Hepatocyte (in vitro differentiated cells): ENCODE measurements around the gene MAGI2. TPM values are rescaled to one million over a fixed set of nuclear protein-coding genes. Genes with fewer than 3 reads are reported as not detected.

Experiments
- DNase-seq: peaks from one replicate; pipeline ENCODE4 v3.0.0-alpha.2; 2016; ENCODE audit warnings: low spot score
- H2AFZ ChIP-seq: fragments of 200-600 bp; sonication (generic); 2 replicates; pipeline ENCODE4 v1.6.0; 2016; ENCODE audit warnings: antibody characterized with exemption, mild to moderate bottlenecking
- H3K27ac ChIP-seq: fragments of 200-600 bp; sonication (generic); 2 replicates; pipeline ENCODE4 v1.5.1; 2016; ENCODE audit warnings: mild to moderate bottlenecking
- H3K27me3 ChIP-seq: fragments of 200-600 bp; sonication (generic); 2 replicates; pipeline ENCODE4 v1.6.1; 2016
- H3K36me3 ChIP-seq: fragments of 200-600 bp; sonication (generic); replicated peaks from 2 replicates; pipeline ENCODE4 v1.5.1; 2016; ENCODE audit warnings: low read depth; ENCODE audit not compliant: insufficient read depth
- H3K4me1 ChIP-seq: fragments of 200-600 bp; sonication (generic); 2 replicates; pipeline ENCODE4 v1.5.1; 2016; ENCODE audit warnings: mild to moderate bottlenecking, moderate library complexity; ENCODE audit not compliant: insufficient read depth
- H3K4me2 ChIP-seq: fragments of 200-600 bp; sonication (generic); 2 replicates; pipeline ENCODE4 v1.6.0; 2016
- H3K4me3 ChIP-seq: fragments of 200-600 bp; sonication (generic); 2 replicates; pipeline ENCODE4 v1.5.1; 2016; ENCODE audit warnings: mild to moderate bottlenecking
- H3K79me2 ChIP-seq: fragments of 200-600 bp; sonication (generic); 2 replicates; pipeline ENCODE4 v1.6.0; 2017; ENCODE audit warnings: mild to moderate bottlenecking
- H3K9me2 ChIP-seq: fragments of 200-600 bp; sonication (generic); replicated peaks from 2 replicates; pipeline ENCODE4 v1.6.0; 2017; ENCODE audit warnings: mild to moderate bottlenecking; ENCODE audit not compliant: insufficient read depth
- H3K9me3 ChIP-seq: fragments of 200-600 bp; sonication (generic); 2 replicates; pipeline ENCODE4 v1.5.1; 2016; ENCODE audit warnings: low read depth, mild to moderate bottlenecking
- H4K20me1 ChIP-seq: fragments of 200-600 bp; sonication (generic); 2 replicates; pipeline ENCODE4 v1.6.0; 2016; ENCODE audit warnings: mild to moderate bottlenecking; ENCODE audit not compliant: insufficient read depth, poor library complexity, severe bottlenecking
- CTCF ChIP-seq: fragments of 200-600 bp; sonication (generic); IDR thresholded peaks from 2 replicates; pipeline ENCODE4 v1.5.1; 2016; ENCODE audit warnings: antibody characterized with exemption, mild to moderate bottlenecking; ENCODE audit not compliant: poor library complexity
- EZH2 ChIP-seq: fragments of 200-600 bp; sonication (generic); IDR thresholded peaks from 2 replicates; pipeline ENCODE4 v1.6.1; 2016; ENCODE audit warnings: antibody characterized with exemption, mild to moderate bottlenecking, borderline replicate concordance
- EZH2phosphoT487 ChIP-seq: fragments of 200-600 bp; sonication (generic); IDR thresholded peaks from one replicate; pipeline ENCODE4 v1.6.1; 2018; ENCODE audit warnings: antibody characterized with exemption, mild to moderate bottlenecking, low read depth, moderate library complexity; ENCODE audit not compliant: unreplicated experiment, severe bottlenecking
- WGBS: methylation state at CpG from one replicate; pipeline ENCODE4 v1.1.6; 2016; ENCODE audit warnings: low lambda C conversion rate; ENCODE audit errors: missing lambda C conversion rate; 5-methylcytosine and 5-hydroxymethylcytosine counted together
- polyA plus RNA-seq: library from polyadenylated mRNA; unstranded; fragments of >200 nt; fragmentation: Nextera tagmentation; extraction: Ambion mirVana; gene quantifications from 2 replicates; pipeline ENCODE4 v1.2.1, GENCODE V29; 2016
- total RNA-seq: library from RNA; depleted of rRNA; stranded (reverse); fragments of >200 nt; gene quantifications from 2 replicates; pipeline ENCODE4 v1.2.3, GENCODE V29; 2014

The MAGI2 gene
- total and polyA plus RNA-seq, 2 experiments from 2014 or later, result 3.1 to 6.7 TPM

- Histone ChIP-seq H3K4me1 (no peaks in the 10 kb centered on the region), H3K79me2 (no peaks in the 10 kb centered on the region), H2AFZ (no peak overlapping the region), H3K9me3 (no peaks in the 10 kb centered on the region), H3K36me3 (no peaks in the 10 kb centered on the region), H3K27ac (no peak overlapping the region), H3K9me2 (no peaks in the 10 kb centered on the region), H3K4me3 (no peak overlapping the region), H4K20me1 (no peaks in the 10 kb centered on the region), H3K27me3 (no peaks in the 10 kb centered on the region), H3K4me2 (no peak overlapping the region)
- no peak for DNase-seq
- no peak for TF ChIP-seq EZH2phosphoT487
- no peak for TF ChIP-seq CTCF
- TF ChIP-seq EZH2, result no peak
- 67% methylated on average over 7 of the region's 7 CpGs for WGBS
Measured at GRCh38 chr7:78535655-78536054, 917.8 kb downstream of the MAGI2 start.

GRCh38 chr7:78530351-78530750 is 923.1 kb downstream of the MAGI2 start:
- TF ChIP-seq CTCF (no peak), EZH2 (no peak), EZH2phosphoT487 (no peak)
- Histone ChIP-seq H2AFZ (no peak overlapping the region), H3K9me3 (no peaks in the 10 kb centered on the region), H3K9me2 (no peaks in the 10 kb centered on the region), H3K79me2 (no peaks in the 10 kb centered on the region), H3K27me3 (no peaks in the 10 kb centered on the region), H3K4me1 (no peaks in the 10 kb centered on the region), H3K4me3 (no peak overlapping the region), H4K20me1 (no peaks in the 10 kb centered on the region), H3K4me2 (no peak overlapping the region), H3K27ac (no peak overlapping the region), H3K36me3 (no peaks in the 10 kb centered on the region)
- WGBS, result 73% methylated on average over 4 of the region's 4 CpGs
- DNase-seq, result no peak

- Histone ChIP-seq H3K4me1 (no peaks in the 10 kb centered on the region), H3K4me2 (no peak overlapping the region), H3K9me2 (no peaks in the 10 kb centered on the region), H4K20me1 (no peaks in the 10 kb centered on the region), H3K9me3 (no peaks in the 10 kb centered on the region), H3K27ac (no peak overlapping the region), H3K4me3 (no peak overlapping the region), H2AFZ (no peak overlapping the region), H3K27me3 (no peaks in the 10 kb centered on the region), H3K36me3 (no peaks in the 10 kb centered on the region), H3K79me2 (no peaks in the 10 kb centered on the region)
- DNase-seq, result no peak
- WGBS, result 95% methylated on average over 3 of the region's 3 CpGs
- TF ChIP-seq CTCF (no peak), EZH2phosphoT487 (no peak), EZH2 (no peak)
Measured at GRCh38 chr7:78529392-78529791, 924.1 kb downstream of the MAGI2 start.

GRCh38 chr7:78528964-78529363 is 924.5 kb downstream of the MAGI2 start:
- DNase-seq, result no peak
- no peaks in the 10 kb centered on the region for H3K36me3 ChIP-seq
- no peaks in the 10 kb centered on the region for H3K79me2 ChIP-seq
- no peaks in the 10 kb centered on the region for H4K20me1 ChIP-seq
- no peaks in the 10 kb centered on the region for H3K9me3 ChIP-seq
- WGBS, result 70% methylated on average over 3 of the region's 3 CpGs
- H3K4me3 ChIP-seq, result no peak overlapping the region
- no peaks in the 10 kb centered on the region for H3K4me1 ChIP-seq
- no peak overlapping the region for H3K4me2 ChIP-seq
- H3K27me3 ChIP-seq, result no peaks in the 10 kb centered on the region
- no peaks in the 10 kb centered on the region for H3K9me2 ChIP-seq
- H2AFZ ChIP-seq, result no peak overlapping the region
- H3K27ac ChIP-seq, result no peak overlapping the region
- no peak for TF ChIP-seq CTCF
- no peak for TF ChIP-seq EZH2phosphoT487
- TF ChIP-seq EZH2, result no peak
